IMR-90 (cell line): ENCODE data around the gene XRCC3. TPM values are rescaled to one million over a fixed set of nuclear protein-coding genes. Genes with fewer than 3 reads are reported as not detected.

Experiments
- ATAC-seq: fragments of 200-7000 bp; cut with Tn5 transposase; 2 replicates; pipeline ENCODE4 v1.9.1; 2020; ENCODE audit warnings: low read depth, mild to moderate bottlenecking, moderate library complexity
- BruUV-seq: library from RNA; stranded (reverse); fragments of 400-500 nt; replicated peaks from 2 replicates; lab custom pipeline; 2021; lab: Mats Ljungman, UMichigan
- CTCF ChIA-PET: fragments of 300-600 bp; formaldehyde crosslinking; extraction: SDS; loops from one replicate; lab custom pipeline; 2021; ENCODE audit warnings: antibody characterized with exemption; lab: Yijun Ruan, JAX
- POLR2A ChIA-PET: fragments of 300-600 bp; sonication (Branson Sonifier 250); formaldehyde crosslinking; loops from one replicate; lab custom pipeline; 2022; ENCODE audit warnings: antibody characterized with exemption; ENCODE audit not compliant: unreplicated experiment; lab: Charles Lee
- DNase-seq: peaks from one replicate; pipeline ENCODE4 v3.0.0; 2013
- H2AFZ ChIP-seq: replicated peaks from 2 replicates; pipeline ENCODE3; 2013; ENCODE audit warnings: low read length, mild to moderate bottlenecking; ENCODE audit not compliant: poor library complexity
- H2AK5ac ChIP-seq: 2 replicates; pipeline ENCODE4 v1.6.1; 2013; ENCODE audit warnings: low read depth, low read length, inconsistent platforms
- H2AK9ac ChIP-seq: replicated peaks from 2 replicates; pipeline ENCODE3; 2013; ENCODE audit warnings: mild to moderate bottlenecking, low read depth, low read length, moderate library complexity; ENCODE audit not compliant: poor library complexity
- H2BK120ac ChIP-seq: 2 replicates; pipeline ENCODE4 v1.6.1; 2013; ENCODE audit warnings: low read depth, low read length, inconsistent platforms
- H2BK15ac ChIP-seq: 3 replicates; pipeline ENCODE4 v1.6.1; 2013; ENCODE audit warnings: low read depth, low read length, inconsistent platforms
- H2BK20ac ChIP-seq: 2 replicates; pipeline ENCODE4 v1.6.1; 2013; ENCODE audit warnings: low read depth, mild to moderate bottlenecking, inconsistent platforms, low read length, moderate library complexity
- H2BK5ac ChIP-seq: 2 replicates; pipeline ENCODE4 v1.6.1; 2013; ENCODE audit warnings: mild to moderate bottlenecking, low read depth, low read length, inconsistent platforms; ENCODE audit not compliant: poor library complexity, severe bottlenecking
- H3K14ac ChIP-seq: replicated peaks from 2 replicates; pipeline ENCODE4 v1.6.1; 2013; ENCODE audit warnings: low read depth, low read length, inconsistent platforms
- H3K18ac ChIP-seq: 2 replicates; pipeline ENCODE4 v1.6.1; 2013; ENCODE audit warnings: low read depth, low read length, control low read depth
- H3K23ac ChIP-seq: 2 replicates; pipeline ENCODE4 v1.6.1; 2013; ENCODE audit warnings: low read depth, low read length, inconsistent platforms
- H3K27ac ChIP-seq: 2 replicates; pipeline ENCODE4 v1.5.1; 2013; ENCODE audit warnings: mild to moderate bottlenecking, control low read depth, low read length; ENCODE audit not compliant: insufficient read depth
- H3K27me3 ChIP-seq: 2 replicates; pipeline ENCODE4 v1.6.1; 2013; ENCODE audit warnings: low read length; ENCODE audit not compliant: control insufficient read depth, insufficient read depth
- H3K36me3 ChIP-seq: 2 replicates; pipeline ENCODE4 v1.6.1; 2013; ENCODE audit warnings: low read length, mixed read lengths; ENCODE audit not compliant: control insufficient read depth, insufficient read depth
- H3K4ac ChIP-seq: 2 replicates; pipeline ENCODE4 v1.6.1; 2013; ENCODE audit warnings: low read depth, low read length, inconsistent platforms
- H3K4me1 ChIP-seq: 2 replicates; pipeline ENCODE4 v1.6.1; 2013; ENCODE audit warnings: low read length, mixed read lengths; ENCODE audit not compliant: control insufficient read depth, insufficient read depth
- H3K4me2 ChIP-seq: 2 replicates; pipeline ENCODE4 v1.6.1; 2013; ENCODE audit warnings: low read depth, mild to moderate bottlenecking, control low read depth, low read length, moderate library complexity
- H3K4me3 ChIP-seq: 2 replicates; pipeline ENCODE4 v1.5.1; 2013; ENCODE audit warnings: low read depth, mild to moderate bottlenecking, control low read depth, low read length, moderate library complexity; ENCODE audit not compliant: insufficient read depth
- H3K56ac ChIP-seq: 2 replicates; pipeline ENCODE4 v1.6.1; 2013; ENCODE audit warnings: low read length, inconsistent platforms; ENCODE audit not compliant: insufficient read depth; ENCODE audit errors: extremely low read depth
- H3K79me1 ChIP-seq, 2 experiments: 2 replicates each; pipeline ENCODE4 v1.6.1; 2013; ENCODE audit warnings: low read length in 2 of 2, inconsistent platforms in 1 of 2, low read depth in 1 of 2
- H3K9ac ChIP-seq: 2 replicates; pipeline ENCODE4 v1.6.1; 2013; ENCODE audit warnings: low read depth, low read length, control low read depth
- H3K9me1 ChIP-seq: 2 replicates; pipeline ENCODE4 v1.6.1; 2013; ENCODE audit warnings: low read length, inconsistent platforms; ENCODE audit not compliant: insufficient read depth
- H3K9me3 ChIP-seq: 2 replicates; pipeline ENCODE4 v1.6.1; 2013; ENCODE audit warnings: low read length; ENCODE audit not compliant: control insufficient read depth, insufficient read depth
- H4K20me1 ChIP-seq: 2 replicates; pipeline ENCODE4 v1.6.1; 2013; ENCODE audit warnings: low read length, inconsistent platforms; ENCODE audit not compliant: insufficient read depth
- H4K5ac ChIP-seq: 2 replicates; pipeline ENCODE4 v1.6.1; 2013; ENCODE audit warnings: mild to moderate bottlenecking, low read depth, low read length, control low read depth
- H4K8ac ChIP-seq, 2 experiments: 2 replicates each; pipeline ENCODE4 v1.6.1; 2013; ENCODE audit warnings: low read depth in 2 of 2, low read length in 2 of 2, control low read depth in 1 of 2, inconsistent platforms in 1 of 2
- H4K91ac ChIP-seq: 2 replicates; pipeline ENCODE4 v1.6.1; 2013; ENCODE audit warnings: low read depth, low read length, inconsistent platforms; ENCODE audit not compliant: insufficient read depth
- BHLHE40 ChIP-seq: fragments of 150-350 bp; IDR thresholded peaks from 2 replicates; pipeline ENCODE4 v1.6.1; 2016; ENCODE audit warnings: mild to moderate bottlenecking, low read depth, low read length
- CEBPB ChIP-seq: IDR thresholded peaks from 2 replicates; pipeline ENCODE4 v1.6.1; 2012; ENCODE audit warnings: low read depth, low read length, improper control_type of control experiment
- CHD1 ChIP-seq: IDR thresholded peaks from 2 replicates; pipeline ENCODE4 v1.6.1; 2012; ENCODE audit warnings: low read depth, low read length, improper control_type of control experiment
- ELK1 ChIP-seq: fragments of 150-350 bp; IDR thresholded peaks from 2 replicates; pipeline ENCODE4 v1.6.1; 2016; ENCODE audit warnings: low read depth, mild to moderate bottlenecking, low read length, moderate library complexity, borderline replicate concordance
- FOS ChIP-seq: fragments of 150-350 bp; IDR thresholded peaks from 2 replicates; pipeline ENCODE4 v1.6.1; 2016; ENCODE audit warnings: low read depth, low read length
- MAFK ChIP-seq: IDR thresholded peaks from 2 replicates; pipeline ENCODE4 v1.6.1; 2012; ENCODE audit warnings: low read depth, low read length, improper control_type of control experiment
- MAZ ChIP-seq: IDR thresholded peaks from 2 replicates; pipeline ENCODE4 v1.6.1; 2012; ENCODE audit warnings: low read depth, mild to moderate bottlenecking, low read length, improper control_type of control experiment, moderate library complexity, borderline replicate concordance
- MXI1 ChIP-seq: IDR thresholded peaks from 2 replicates; pipeline ENCODE4 v1.6.1; 2012; ENCODE audit warnings: low read depth, mild to moderate bottlenecking, low read length, moderate library complexity, borderline replicate concordance
- NFE2L2 ChIP-seq: fragments of 150-350 bp; IDR thresholded peaks from 2 replicates; pipeline ENCODE4 v1.6.1; 2016; ENCODE audit warnings: low read depth, mild to moderate bottlenecking, low read length
- POLR2A ChIP-seq: IDR thresholded peaks from 2 replicates; pipeline ENCODE4 v1.6.1; 2012; ENCODE audit warnings: mild to moderate bottlenecking, low read depth, low read length
- RAD21 ChIP-seq: IDR thresholded peaks from 2 replicates; pipeline ENCODE4 v1.6.1; 2012; ENCODE audit warnings: low read length, improper control_type of control experiment
- RCOR1 ChIP-seq: IDR thresholded peaks from 2 replicates; pipeline ENCODE4 v1.6.1; 2012; ENCODE audit warnings: mild to moderate bottlenecking, low read length, improper control_type of control experiment; ENCODE audit not compliant: insufficient replicate concordance
- RFX5 ChIP-seq: IDR thresholded peaks from 2 replicates; pipeline ENCODE4 v1.8.0; 2012; ENCODE audit warnings: low read depth, mild to moderate bottlenecking, low read length, moderate library complexity
- SMC3 ChIP-seq: fragments of 150-350 bp; IDR thresholded peaks from 2 replicates; pipeline ENCODE4 v1.6.1; 2016; ENCODE audit warnings: low read depth, mild to moderate bottlenecking, antibody characterized with exemption, low read length, moderate library complexity
- USF2 ChIP-seq: fragments of 150-350 bp; IDR thresholded peaks from 2 replicates; pipeline ENCODE4 v1.6.1; 2017; ENCODE audit warnings: mild to moderate bottlenecking, antibody characterized with exemption, low read length, low read depth
- WGBS, 2 experiments: methylation state at CpG; one replicate each; pipeline versions ENCODE4 v1.1.5 to v1.1.7; 2013; ENCODE audit warnings: missing lambda C conversion rate in 2 of 2; ENCODE audit not compliant: insufficient read length in 1 of 2; ENCODE audit errors: extremely low coverage in 2 of 2; 5-methylcytosine and 5-hydroxymethylcytosine counted together
- dilution Hi-C: fragments of 300-500 bp; cut with HindIII; formaldehyde crosslinking; loops from one replicate; pipeline ENCODE4 v1.14.3; 2018; ENCODE audit warnings: low sequenced_read_pairs; ENCODE audit not compliant: unreplicated experiment
- in situ Hi-C: fragments of 300-500 bp; cut with MboI; formaldehyde crosslinking; loops from 3 replicates; pipeline ENCODE4 v1.14.3; 2019; ENCODE audit warnings: low sequenced_read_pairs, inconsistent platforms, mixed read lengths
- intact Hi-C: fragments of 100-400 bp; cut with micrococcal nuclease; formaldehyde crosslinking; loops from 2 replicates; pipeline ENCODE4 v1.10.0; 2022
- polyA plus RNA-seq, 3 experiments: library from polyadenylated mRNA; depleted of rRNA; stranded (reverse); fragments of >200 nt; gene quantifications; 2 replicates each; pipeline ENCODE4 v1.2.3, GENCODE V29; 2012; ENCODE audit warnings: low replicate concordance in 1 of 3
- total RNA-seq: library from RNA; depleted of rRNA; stranded (reverse); fragments of >200 nt; gene quantifications from 2 replicates; pipeline ENCODE4 v1.2.3, GENCODE V29; 2012
- TF ChIP-seq, protein P1 (sequence below): conservative IDR thresholded peaks from 2 replicates; pipeline ENCODE4 v1.5.1; 2012; ENCODE audit warnings: mild to moderate bottlenecking, low read depth, low read length, improper control_type of control experiment

XRCC3 gene
- total and polyA plus RNA-seq, 2 of the 4 experiments (the other 2 are of a cell fraction) = 8.1 to 9.5 TPM

GRCh38 chr14:103723748-103724081 lies 8.5 kb upstream of the XRCC3 start:
- no peak overlapping the region for H3K23ac ChIP-seq
- H3K14ac ChIP-seq = no peak overlapping the region
- intact Hi-C loops = no loop called here
- DNase-seq (no peak), ATAC-seq (no peak)
- no peak overlapping the region for H3K56ac ChIP-seq
- H3K4me2 ChIP-seq = no peak overlapping the region
- peaks cover 70% of the 10 kb centered on the region for H4K20me1 ChIP-seq
- dilution Hi-C loops = no loop called here
- no peak overlapping the region for H4K8ac ChIP-seq
- H3K18ac ChIP-seq = no peak overlapping the region
- H3K4me1 ChIP-seq = peaks cover 2% of the 10 kb centered on the region; the same call in 1 of the 2 replicates
- no peak overlapping the region for H2BK120ac ChIP-seq
- no peak overlapping the region for H3K9ac ChIP-seq
- in situ Hi-C loops = no loop called here
- no peak overlapping the region for H2BK5ac ChIP-seq
- no peak overlapping the region for H4K91ac ChIP-seq
- H2AFZ ChIP-seq = peak overlapping the region; percentile 43
- H3K36me3 ChIP-seq = peaks cover 12% of the 10 kb centered on the region
- H3K9me3 ChIP-seq = no peaks in the 10 kb centered on the region
- no TSS peak for BruUV-seq
- no peak overlapping the region for H2AK9ac ChIP-seq
- TF ChIP-seq POLR2A (no peak), CEBPB (no peak), BHLHE40 (no peak), RAD21 (no peak), SMC3 (no peak), USF2 (no peak), RFX5 (no peak), CHD1 (no peak), MAFK (no peak), ELK1 (no peak), NFE2L2 (no peak), RCOR1 (no peak), FOS (no peak), MAZ (no peak), MXI1 (no peak)
- TF ChIP-seq, protein P1, sequence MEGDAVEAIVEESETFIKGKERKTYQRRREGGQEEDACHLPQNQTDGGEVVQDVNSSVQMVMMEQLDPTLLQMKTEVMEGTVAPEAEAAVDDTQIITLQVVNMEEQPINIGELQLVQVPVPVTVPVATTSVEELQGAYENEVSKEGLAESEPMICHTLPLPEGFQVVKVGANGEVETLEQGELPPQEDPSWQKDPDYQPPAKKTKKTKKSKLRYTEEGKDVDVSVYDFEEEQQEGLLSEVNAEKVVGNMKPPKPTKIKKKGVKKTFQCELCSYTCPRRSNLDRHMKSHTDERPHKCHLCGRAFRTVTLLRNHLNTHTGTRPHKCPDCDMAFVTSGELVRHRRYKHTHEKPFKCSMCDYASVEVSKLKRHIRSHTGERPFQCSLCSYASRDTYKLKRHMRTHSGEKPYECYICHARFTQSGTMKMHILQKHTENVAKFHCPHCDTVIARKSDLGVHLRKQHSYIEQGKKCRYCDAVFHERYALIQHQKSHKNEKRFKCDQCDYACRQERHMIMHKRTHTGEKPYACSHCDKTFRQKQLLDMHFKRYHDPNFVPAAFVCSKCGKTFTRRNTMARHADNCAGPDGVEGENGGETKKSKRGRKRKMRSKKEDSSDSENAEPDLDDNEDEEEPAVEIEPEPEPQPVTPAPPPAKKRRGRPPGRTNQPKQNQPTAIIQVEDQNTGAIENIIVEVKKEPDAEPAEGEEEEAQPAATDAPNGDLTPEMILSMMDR = no peak
- no peaks in the 10 kb centered on the region for H3K27me3 ChIP-seq
- no peak overlapping the region for H3K4ac ChIP-seq
- 80% methylated on average over 2 of the region's 7 CpGs; no CpG with 5 or more reads in 1 of the 2 experiments for WGBS, 2 experiments
- peaks cover 10% of the 10 kb centered on the region for H3K9me1 ChIP-seq
- no peak overlapping the region for H2BK20ac ChIP-seq
- ChIA-PET POLR2A (no interaction called here), CTCF (interaction anchor here (1.1 kb wide), 1 partner anchor 55 kb away, joined by 4 read pairs; no protein-coding TSS in a partner anchor)
- peaks cover 14 to 61% of the 10 kb centered on the region in 2 experiments for H3K79me1 ChIP-seq
- H2AK5ac ChIP-seq = no peak overlapping the region
- H4K5ac ChIP-seq = no peak overlapping the region
- H3K4me3 ChIP-seq = no peak overlapping the region
- no peak overlapping the region for H3K27ac ChIP-seq
- no peak overlapping the region for H2BK15ac ChIP-seq
